GM12878 (cell line): Measurements from ENCODE around the gene PLEKHN1. TPM values are rescaled to one million over a fixed set of nuclear protein-coding genes. Genes with fewer than 3 reads are reported as not detected.

Source experiments
- ATAC-seq: fragments of 200-7000 bp; cut with Tn5 transposase; 3 replicates; pipeline ENCODE4 v1.9.1; 2020; ENCODE audit warnings: mild to moderate bottlenecking, moderate library complexity
- BruUV-seq: library from RNA; stranded (reverse); fragments of 400-500 nt; replicated peaks from 2 replicates; lab custom pipeline; 2021; lab: Mats Ljungman, UMichigan
- CTCF ChIA-PET: fragments of 300-600 bp; sonication (Branson Sonifier 250); formaldehyde crosslinking; extraction: SDS; loops from one replicate; lab custom pipeline; 2021; ENCODE audit warnings: inconsistent platforms; lab: Yijun Ruan, JAX
- POLR2A ChIA-PET: fragments of 350-600 bp; formaldehyde crosslinking; extraction: SDS; loops from one replicate; lab custom pipeline; 2021; ENCODE audit warnings: inconsistent platforms; lab: Charles Lee
- RAD21 ChIA-PET: fragments of 300-600 bp; sonication (Branson Sonifier 250); formaldehyde crosslinking; loops from one replicate; lab custom pipeline; 2023; ENCODE audit warnings: antibody characterized with exemption; ENCODE audit not compliant: unreplicated experiment; lab: Charles Lee
- SMC1A ChIA-PET: fragments of 300-600 bp; sonication (Branson Sonifier 250); formaldehyde crosslinking; loops from one replicate; lab custom pipeline; 2023; ENCODE audit not compliant: unreplicated experiment, uncharacterized antibody; lab: Charles Lee
- DNase-seq: peaks from one replicate; pipeline ENCODE4 v3.0.0-alpha.2; 2011; ENCODE audit warnings: low read depth, low spot score
- FAIRE-seq: peaks from 3 replicates; lab custom pipeline; 2011; peaks lifted over from hg19 to GRCh38; lab: Jason Lieb, UNC
- H2AFZ ChIP-seq: 2 replicates; pipeline ENCODE4 v1.6.0; 2011; ENCODE audit warnings: low read depth, low read length, control low read depth; ENCODE audit not compliant: control insufficient read depth
- H3K27ac ChIP-seq: 2 replicates; pipeline ENCODE4 v1.5.1; 2011; ENCODE audit warnings: control low read depth; ENCODE audit not compliant: control insufficient read depth, insufficient read depth
- H3K27me3 ChIP-seq, 2 experiments: replicated peaks in 1 of 2; 2 replicates each; pipeline versions ENCODE4 v1.6.0 to v1.6.1; 2011; ENCODE audit warnings: low read length in 1 of 2; ENCODE audit not compliant: control insufficient read depth in 2 of 2, insufficient read depth in 2 of 2
- H3K36me3 ChIP-seq, 2 experiments: 2 replicates each; pipeline ENCODE4 v1.5.1; 2011; ENCODE audit warnings: low read length in 1 of 2; ENCODE audit not compliant: control insufficient read depth in 2 of 2, insufficient read depth in 2 of 2
- H3K4me1 ChIP-seq: 2 replicates; pipeline ENCODE4 v1.6.1; 2011; ENCODE audit warnings: mild to moderate bottlenecking, low read length, moderate library complexity, mixed read lengths; ENCODE audit not compliant: control insufficient read depth, insufficient read depth
- H3K4me2 ChIP-seq: 2 replicates; pipeline ENCODE4 v1.6.0; 2011; ENCODE audit warnings: control low read depth; ENCODE audit not compliant: control insufficient read depth, insufficient read depth
- H3K4me3 ChIP-seq: fragments of 200-600 bp; sonication (generic); 2 replicates; pipeline ENCODE4 v1.5.1; 2016
- H3K79me2 ChIP-seq: 2 replicates; pipeline ENCODE4 v1.6.0; 2011; ENCODE audit warnings: low read length; ENCODE audit not compliant: control insufficient read depth, insufficient read depth
- H3K9ac ChIP-seq: 2 replicates; pipeline ENCODE4 v1.8.0; 2011; ENCODE audit warnings: low read length, control low read depth, mixed read lengths; ENCODE audit not compliant: control insufficient read depth, insufficient read depth
- H3K9me3 ChIP-seq: replicated peaks from 3 replicates; pipeline ENCODE4 v1.5.1; 2011; ENCODE audit warnings: mild to moderate bottlenecking, low read length; ENCODE audit not compliant: control insufficient read depth, insufficient read depth
- H4K20me1 ChIP-seq: 2 replicates; pipeline ENCODE4 v1.6.0; 2011; ENCODE audit not compliant: control insufficient read depth, insufficient read depth
- ASH2L ChIP-seq: fragments of 300-600, 200-600 bp; sonication (generic); IDR thresholded peaks from 2 replicates; pipeline ENCODE4 v1.6.1; 2017; ENCODE audit warnings: low read depth, mild to moderate bottlenecking, borderline replicate concordance
- CBX3 ChIP-seq: fragments of 200-600 bp; sonication (generic); IDR thresholded peaks from 2 replicates; pipeline ENCODE4 v1.6.1; 2016; ENCODE audit warnings: low read depth, borderline replicate concordance
- CEBPB ChIP-seq, 2 experiments: fragments of 150-350 bp in 1 of 2; IDR thresholded peaks; 2 replicates each; pipeline ENCODE4 v1.6.1; 2012 to 2014; ENCODE audit warnings: low read depth in 2 of 2, low read length in 2 of 2, borderline replicate concordance in 1 of 2, inconsistent platforms in 1 of 2
- CUX1 ChIP-seq: IDR thresholded peaks from 2 replicates; pipeline ENCODE4 v1.6.1; 2012; ENCODE audit warnings: improper control_type of control experiment, low read depth, low read length; ENCODE audit not compliant: insufficient replicate concordance
- E2F8 ChIP-seq: fragments of 450-650 bp; IDR thresholded peaks from 2 replicates; pipeline ENCODE4 v1.6.1; 2018; ENCODE audit warnings: mild to moderate bottlenecking, low read depth, moderate library complexity; ENCODE audit not compliant: partially characterized antibody
- ELK1 ChIP-seq: IDR thresholded peaks from 2 replicates; pipeline ENCODE4 v1.6.1; 2012; ENCODE audit warnings: low read depth, low read length, improper control_type of control experiment
- HDGF ChIP-seq: fragments of 450-650 bp; IDR thresholded peaks from 2 replicates; pipeline ENCODE4 v1.6.1; 2016; ENCODE audit warnings: antibody characterized with exemption
- KDM1A ChIP-seq: fragments of 200-600 bp; sonication (generic); IDR thresholded peaks from 2 replicates; pipeline ENCODE4 v1.6.1; 2016; ENCODE audit warnings: borderline replicate concordance
- SREBF2 ChIP-seq: IDR thresholded peaks from 2 replicates; pipeline ENCODE4 v1.6.1; 2012; ENCODE audit warnings: mild to moderate bottlenecking, low read length
- SUZ12 ChIP-seq: fragments of 200-600 bp; sonication (generic); IDR thresholded peaks from one replicate; pipeline ENCODE4 v1.6.1; 2018; ENCODE audit warnings: antibody characterized with exemption, mild to moderate bottlenecking; ENCODE audit not compliant: unreplicated experiment
- YY1 ChIP-seq: IDR thresholded peaks from 2 replicates; pipeline ENCODE4 v1.6.1; 2011; ENCODE audit warnings: low read depth, mild to moderate bottlenecking, low read length
- WGBS: methylation state at CpG from one replicate; pipeline ENCODE4 v1.1.6; 2016; ENCODE audit warnings: low lambda C conversion rate; ENCODE audit not compliant: insufficient replicate concordance, insufficient coverage; ENCODE audit errors: missing lambda C conversion rate; 5-methylcytosine and 5-hydroxymethylcytosine counted together
- in situ Hi-C: fragments of 300-500 bp; cut with MboI; formaldehyde crosslinking; loops from 9 replicates; pipeline ENCODE4 v1.14.3; 2018; ENCODE audit warnings: mixed read lengths
- intact Hi-C: fragments of 100-400 bp; cut with micrococcal nuclease; formaldehyde crosslinking; loops from one replicate; pipeline ENCODE4 v1.14.2; 2022; ENCODE audit not compliant: unreplicated experiment
- polyA plus RNA-seq, 11 experiments: library from polyadenylated mRNA; depleted of rRNA in 4 of 11; unstranded in 6 of 11; stranded (reverse) in 5 of 11; fragments of >200 nt; fragmentation: Nextera tagmentation in 4 of 11; fragmentation: Illumina TruSeq in 1 of 11; extraction: Ambion mirVana in 4 of 11; extraction: Trizol in 1 of 11; gene quantifications; 1 replicate in 1 of 11; 2 replicates in 10 of 11; pipeline versions ENCODE4 v1.2.1 to v1.2.3, GENCODE V29; 2011 to 2016; ENCODE audit warnings: inconsistent platforms in 2 of 11, missing spikeins in 2 of 11, low read depth in 1 of 11
- total RNA-seq, 4 experiments: library from RNA; depleted of rRNA in 3 of 4; stranded (reverse); fragments of >200 nt in 3 of 4; fragmentation: Illumina TruSeq in 1 of 4; extraction: Trizol in 1 of 4; gene quantifications; 2 replicates each; pipeline versions ENCODE4 v1.2.1 to v1.2.3, GENCODE V29; 2013 to 2021

The PLEKHN1 gene
- total and polyA plus RNA-seq, 10 of the 15 experiments (the other 5 are each of a cell fraction or from before 2014, with no cell fraction given) = 0.04 to 0.26 (median 0.18) TPM; not detected in 6

- FAIRE-seq (no peak), DNase-seq (no peak), ATAC-seq (no peak)
- Histone ChIP-seq H3K4me2 (no peak overlapping the region), H3K4me1 (peaks cover 22% of the 10 kb centered on the region), H2AFZ (no peak overlapping the region), H3K9me3 (peaks cover 2% of the 10 kb centered on the region; the same call in 1 of the 3 replicates), H3K27ac (no peak overlapping the region), H3K27me3 (peaks cover 0 to 5% of the 10 kb centered on the region in 2 experiments; a peak in 2 of 4 replicates), H3K9ac (no peak overlapping the region), H3K79me2 (no peaks in the 10 kb centered on the region), H3K36me3 (no peaks in the 10 kb centered on the region), H3K4me3 (no peak overlapping the region), H4K20me1 (no peaks in the 10 kb centered on the region)
- intact Hi-C loops = no loop called here
- no TSS peak for BruUV-seq
- in situ Hi-C loops = no loop called here
- WGBS = 78% methylated on average over 16 of the region's 23 CpGs
- no peak for TF ChIP-seq CEBPB (IDR thresholded peaks at IDR 0.05; ENCODE audit: borderline replicate concordance in 1 of 2, low read depth in 2 of 2, low read length in 2 of 2)
- no peak for TF ChIP-seq CBX3
- no peak for TF ChIP-seq SUZ12
- TF ChIP-seq HDGF = no peak
- TF ChIP-seq ASH2L = no peak
- TF ChIP-seq SREBF2 = no peak
- TF ChIP-seq ELK1 = no peak
- TF ChIP-seq YY1 = no peak
- no peak for TF ChIP-seq KDM1A
- no peak for TF ChIP-seq E2F8
- no peak for TF ChIP-seq CUX1
- ChIA-PET SMC1A (no interaction called here), CTCF (interaction anchor here (0.6 to 5.6 kb wide), 4 partner anchors 22 to 137 kb away, joined by 3 to 56 read pairs (median 4); partner anchors contain the start of gene PERM1), RAD21 (no interaction called here), POLR2A (interaction anchor here (0.5 to 5.4 kb wide), 3 partner anchors 8 to 21 kb away, joined by 3 to 22 read pairs (median 6); partner anchors contain the start of genes AGRN and ISG15)
Measured at GRCh38 chr1:1005774-1006304, 39.6 kb downstream of the PLEKHN1 start.
